GM12875 (cell line): ENCODE data around the gene PAIP1.

Experiments
- H3K4me3 ChIP-seq: one replicate; pipeline ENCODE4 v1.5.1; 2011; ENCODE audit warnings: low read depth, low read length, control low read depth
- TF ChIP-seq, protein P1 (sequence below): IDR thresholded peaks from 2 replicates; pipeline ENCODE4 v1.5.1; 2011; ENCODE audit warnings: low read depth, mild to moderate bottlenecking, control low read depth, inconsistent platforms, low read length, moderate library complexity, borderline replicate concordance; ENCODE audit not compliant: insufficient read depth

The PAIP1 gene

DNA sequence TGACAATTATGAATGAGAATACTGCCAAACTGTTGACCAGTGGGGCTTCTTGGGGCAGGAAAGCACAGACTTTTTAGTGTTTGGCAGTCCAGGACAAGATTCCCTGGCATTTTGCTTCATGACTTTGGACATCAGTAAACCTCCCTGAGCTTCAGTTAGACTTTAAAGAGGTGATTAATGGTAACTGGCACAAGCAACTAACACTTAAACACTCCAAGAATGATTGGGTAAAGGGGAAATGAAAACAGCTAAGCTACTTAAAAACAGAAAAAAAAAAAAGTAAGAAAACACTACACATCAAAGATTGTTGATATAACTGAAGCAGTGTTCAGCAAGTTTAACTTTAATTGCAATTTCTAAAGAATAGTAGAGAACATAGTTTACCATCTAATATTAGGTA, 13.4 kb downstream of the PAIP1 start:
- TF ChIP-seq, protein P1, sequence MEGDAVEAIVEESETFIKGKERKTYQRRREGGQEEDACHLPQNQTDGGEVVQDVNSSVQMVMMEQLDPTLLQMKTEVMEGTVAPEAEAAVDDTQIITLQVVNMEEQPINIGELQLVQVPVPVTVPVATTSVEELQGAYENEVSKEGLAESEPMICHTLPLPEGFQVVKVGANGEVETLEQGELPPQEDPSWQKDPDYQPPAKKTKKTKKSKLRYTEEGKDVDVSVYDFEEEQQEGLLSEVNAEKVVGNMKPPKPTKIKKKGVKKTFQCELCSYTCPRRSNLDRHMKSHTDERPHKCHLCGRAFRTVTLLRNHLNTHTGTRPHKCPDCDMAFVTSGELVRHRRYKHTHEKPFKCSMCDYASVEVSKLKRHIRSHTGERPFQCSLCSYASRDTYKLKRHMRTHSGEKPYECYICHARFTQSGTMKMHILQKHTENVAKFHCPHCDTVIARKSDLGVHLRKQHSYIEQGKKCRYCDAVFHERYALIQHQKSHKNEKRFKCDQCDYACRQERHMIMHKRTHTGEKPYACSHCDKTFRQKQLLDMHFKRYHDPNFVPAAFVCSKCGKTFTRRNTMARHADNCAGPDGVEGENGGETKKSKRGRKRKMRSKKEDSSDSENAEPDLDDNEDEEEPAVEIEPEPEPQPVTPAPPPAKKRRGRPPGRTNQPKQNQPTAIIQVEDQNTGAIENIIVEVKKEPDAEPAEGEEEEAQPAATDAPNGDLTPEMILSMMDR, result no peak
- no peak overlapping the region for H3K4me3 ChIP-seq

DNA sequence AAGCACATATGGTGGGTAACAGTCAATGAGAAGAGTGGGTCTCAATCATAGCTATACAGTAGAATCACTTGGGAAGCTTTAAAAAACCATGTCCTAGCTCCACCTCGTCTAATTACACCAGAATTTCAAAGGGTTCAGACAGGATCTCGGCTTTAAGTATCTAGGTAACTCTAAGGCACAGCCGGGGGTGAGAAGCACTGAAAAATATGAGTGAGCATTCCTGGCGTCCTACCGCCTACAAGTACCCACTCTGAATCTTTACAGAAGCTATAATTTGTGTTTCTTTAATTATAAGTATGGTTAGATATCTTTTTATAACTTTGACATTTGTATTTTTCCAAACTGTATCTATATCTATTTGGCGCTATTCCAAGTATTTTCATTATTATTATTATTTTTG, 16.1 kb downstream of the PAIP1 start:
- TF ChIP-seq, protein P1, result no peak
- H3K4me3 ChIP-seq, result no peak overlapping the region

DNA sequence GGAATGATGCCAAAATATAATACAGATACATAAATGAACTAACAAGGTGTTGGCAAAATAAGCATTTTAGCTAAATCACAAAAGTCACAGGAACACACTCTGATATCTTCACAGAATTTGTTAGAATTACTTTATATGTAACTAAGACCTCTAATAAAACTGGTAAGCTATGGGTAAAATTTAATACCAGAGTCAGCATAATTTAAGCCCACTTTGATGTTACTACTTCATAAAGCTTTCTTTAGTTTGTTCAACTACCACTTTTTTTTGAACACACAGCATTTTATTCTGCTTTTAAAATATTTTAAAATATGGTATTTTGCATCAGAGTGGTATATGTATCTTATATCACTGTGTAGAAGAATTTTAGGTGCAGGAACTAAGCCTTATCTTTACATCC, 19.9 kb downstream of the PAIP1 start:
- H3K4me3 ChIP-seq, result no peak overlapping the region
- TF ChIP-seq, protein P1, result no peak

DNA sequence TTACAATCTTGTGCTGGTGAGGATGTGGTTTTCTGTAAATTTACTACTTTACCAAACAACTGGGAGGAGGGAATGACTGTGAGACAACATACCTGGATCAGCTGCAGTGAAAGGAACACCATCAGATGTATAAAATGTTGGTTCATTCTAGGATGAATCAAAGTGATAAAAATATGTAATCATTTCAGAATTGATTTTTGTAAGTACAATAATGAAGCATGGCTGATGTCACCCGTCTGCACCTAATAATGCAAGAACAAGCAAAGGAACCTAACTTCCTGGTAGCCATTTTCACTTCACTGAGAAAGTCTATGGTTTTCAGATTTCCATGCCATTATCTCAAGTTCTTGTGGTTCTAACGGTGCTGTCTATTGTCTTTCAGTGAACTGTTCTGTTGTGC, 23.2 kb downstream of the PAIP1 start:
- TF ChIP-seq, protein P1, result no peak
- H3K4me3 ChIP-seq, result no peak overlapping the region

DNA sequence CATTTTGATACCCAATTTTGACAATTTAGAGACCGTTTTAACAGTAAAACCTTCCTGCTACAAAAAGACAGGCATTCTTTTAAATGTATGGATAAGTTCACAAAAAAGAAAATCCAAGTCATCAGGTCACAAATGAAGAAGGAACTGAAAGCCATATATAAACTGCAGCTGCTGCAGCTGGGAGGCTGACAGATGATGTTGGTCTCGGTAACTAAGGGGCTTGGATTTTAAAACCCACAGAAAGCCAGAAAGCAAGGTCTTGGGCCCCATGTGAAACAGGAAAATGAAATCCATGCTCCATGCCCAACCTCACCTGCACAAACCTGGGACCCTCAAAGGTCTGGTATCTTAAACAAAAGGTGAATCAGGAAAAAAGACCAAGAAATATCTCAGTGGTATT, 26.2 kb downstream of the PAIP1 start:
- TF ChIP-seq, protein P1, result no peak
- H3K4me3 ChIP-seq, result no peak overlapping the region

DNA sequence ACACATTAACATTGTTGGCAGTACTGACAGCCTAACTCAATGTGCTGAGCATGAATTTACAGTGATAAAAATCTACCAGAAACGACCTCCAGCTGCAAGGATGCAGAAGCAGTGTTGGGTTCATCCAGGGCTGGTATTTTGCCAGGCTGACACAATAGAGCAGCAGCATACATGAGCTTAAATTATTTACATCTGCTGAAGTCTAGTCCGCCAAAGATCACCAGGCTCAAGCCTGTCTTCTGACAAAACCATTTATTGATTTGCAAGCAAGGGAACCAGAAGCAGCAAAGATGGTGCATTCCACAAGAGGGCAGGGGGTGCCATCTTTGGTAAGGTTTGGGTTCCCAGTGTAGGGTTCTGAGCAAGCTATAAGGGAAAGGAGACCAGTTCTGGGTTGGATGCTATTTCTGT, 33.2 kb downstream of the PAIP1 start:
- no peak overlapping the region for H3K4me3 ChIP-seq
- TF ChIP-seq, protein P1, result no peak

DNA sequence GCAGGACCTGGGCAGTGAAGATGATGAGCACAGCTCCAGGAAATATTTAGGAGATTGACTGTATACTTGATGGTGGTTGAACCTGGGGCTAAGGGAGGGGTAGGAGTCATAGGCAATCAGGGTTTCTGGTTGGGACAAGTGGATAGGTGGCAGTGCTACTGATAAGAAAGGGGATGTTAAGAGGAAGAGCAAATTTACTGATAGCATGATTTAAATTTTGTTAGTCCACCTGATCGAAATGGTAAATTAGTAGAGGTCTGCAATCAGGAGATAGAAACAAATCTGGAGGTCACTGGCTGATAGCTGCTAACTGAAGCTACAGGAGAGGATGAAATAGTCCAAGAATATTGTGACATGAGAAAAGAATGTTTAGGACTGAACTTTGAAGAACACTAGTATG, 36.3 kb downstream of the PAIP1 start:
- no peak overlapping the region for H3K4me3 ChIP-seq
- TF ChIP-seq, protein P1, result no peak
